Heart right ventricle (tissue), 16 donors: Measurements from ENCODE around the gene TAGLN. TPM values are rescaled to one million over a fixed set of nuclear protein-coding genes. Genes with fewer than 3 reads are reported as not detected.
A peak's percentile ranks its signal among the peaks of the same experiment; 100 is the strongest.

ENCODE experiments used
- ATAC-seq, 8 donors: fragments of 200-7000 bp; cut with Tn5 transposase; one replicate each; pipeline ENCODE4 v1.9.1; 2020; ENCODE audit warnings: mild to moderate bottlenecking in 8 of 8, moderate library complexity in 8 of 8, moderate number of reproducible peaks in 1 of 8
- DNase-seq, 2 donors: peaks; one replicate each; pipeline ENCODE4 v3.0.0-alpha.2; 2020
- H3K27ac ChIP-seq, 10 donors: fragments of 200-600 bp; sonication (generic) in 2 of 10; one replicate each; pipeline versions ENCODE4 v1.5.0 to v1.8.0; 2020 to 2022; ENCODE audit warnings: mild to moderate bottlenecking in 3 of 10
- H3K27me3 ChIP-seq, 7 donors: fragments of 200-600 bp; one replicate each; pipeline ENCODE4 v1.8.0; 2021 to 2022; ENCODE audit warnings: mild to moderate bottlenecking in 2 of 7
- H3K36me3 ChIP-seq, 9 donors: fragments of 200-600 bp; sonication (generic) in 1 of 9; one replicate each; pipeline versions ENCODE4 v1.5.0 to v1.8.0; 2020 to 2022; ENCODE audit warnings: mild to moderate bottlenecking in 2 of 9
- H3K4me1 ChIP-seq, 9 donors: fragments of 200-600 bp; sonication (generic) in 1 of 9; one replicate each; pipeline versions ENCODE4 v1.5.0 to v1.8.0; 2020 to 2022; ENCODE audit warnings: mild to moderate bottlenecking in 4 of 9
- H3K4me3 ChIP-seq, 10 donors: fragments of 200-600 bp; sonication (generic) in 2 of 10; one replicate each; pipeline versions ENCODE4 v1.5.0 to v1.8.0; 2020 to 2022; ENCODE audit warnings: mild to moderate bottlenecking in 7 of 10, moderate library complexity in 2 of 10
- H3K9me3 ChIP-seq, 11 donors: fragments of 200-600 bp in 10 of 11; sonication (generic) in 2 of 11; one replicate each; pipeline versions ENCODE4 v1.5.0 to v1.8.0; 2013 to 2022; ENCODE audit warnings: mild to moderate bottlenecking in 2 of 11, control low read depth in 1 of 11, moderate library complexity in 1 of 11
- WGBS, 2 donors: extraction: QIAGEN DNeasy Blood & Tissue Kit; methylation state at CpG; one replicate each; pipeline ENCODE4 v1.1.7; 2013; ENCODE audit warnings: inconsistent platforms in 1 of 2; 5-methylcytosine and 5-hydroxymethylcytosine counted together
- intact Hi-C, 10 donors: fragments of 100-400 bp; cut with DNase I; formaldehyde crosslinking; loops; one replicate each; pipeline versions ENCODE4 v1.11.1 to v1.14.2; 2022
- long read RNA-seq, 3 donors: library from polyadenylated mRNA; unstranded; transcript quantifications; one replicate each; pipeline ENCODE4 v2.0.0, GENCODE V29; 2020 to 2021
- polyA plus RNA-seq, 2 donors: library from polyadenylated mRNA; stranded (reverse); fragments of 200-250 nt; gene quantifications; one replicate each; pipeline ENCODE4 v1.2.3, GENCODE V29; 2013
- total RNA-seq, 10 donors: library from RNA; stranded (reverse); fragmentation: NEBNext Ultra II Directional in 3 of 10; extraction: Animal tissue kit (Norgen Biotek cat#: 25700) in 3 of 10; gene quantifications; one replicate each; pipeline versions ENCODE4 v1.2.1 to v1.2.4, GENCODE V29; 2021 to 2023
- TF ChIP-seq, protein P1 (sequence below), 9 donors: fragments of 200-600 bp; sonication (generic) in 2 of 9; IDR thresholded peaks; one replicate each; pipeline versions ENCODE4 v1.5.0 to v1.8.0; 2021 to 2022; ENCODE audit warnings: antibody characterized with exemption in 9 of 9, mild to moderate bottlenecking in 5 of 9, moderate library complexity in 1 of 9
- donor health status: Arrhythmogenic right ventricular cardiomyopathy.
- donor health status: ischemic (EF 13 %, LVEDD 7.1; RV severe dilation, severe dysfunction).
- donor health status: healthy with polysubstance abuse.
- donor health status: DM: no; HTN: yes; CAD: no.
- donor health status: DM: no; HTN: no; CAD: no.
- donor health status: ischemic (EF 25% LVEDD 6.9; RV normal size, moderate dysfunction).
- donor health status: ischemic (EF 25% LVEDD 5.7; RV mildly dilated, moderate dysfunction).
- donor health status: healthy.
- donor health status: DM: yes; HTN: yes; CAD: no.
- donor health status: Ischemic cardiomyopathy.
- donor health status: ischemic (EF 35%, LVEDD 5.7; RV mildly dilated, moderate dysfunction).
- donor health status: nonischemic (EF 11% LVEDD 7.7; RV severe dilation, severe dysfunction).
- donor health status: DM: yes; HTN: yes; CAD: no.
- donor health status: PGD.
- donor health status: ischemic (EF 29% LVEDD 5.4; RV normal size, mild dysfunction).
- donor health status: nonischemic (EF 23%, LVEDD 6.1; RV moderate dilation, normal function).

The TAGLN gene
- total RNA-seq (100 to 1,000 TPM in 5 of 10 donors, 10 to 100 TPM in 5; 71.7 to 215 (median 99.9) TPM), polyA plus RNA-seq (100 to 1,000 TPM; 319 to 883 TPM)
- long read RNA-seq, donor 1, transcript TAGLN-202 (5 exons, 928 nt), result major isoform, 77 of 86 reads
- long read RNA-seq, donor 1, partial matches to known transcripts, result 3 of 86 reads
- long read RNA-seq, donor 1, other reads (novel, unspliced or antisense), result 3 of 86 reads
- long read RNA-seq, donor 2, transcript TAGLN-202 (5 exons, 928 nt), result major isoform, 56 of 64 reads
- long read RNA-seq, donor 2, partial matches to known transcripts, result 1 of 64 reads
- long read RNA-seq, donor 2, other reads (novel, unspliced or antisense), result 4 of 64 reads
- long read RNA-seq, donor 3, transcript TAGLN-207 (4 exons, 2,166 nt), result minor isoform, 11 of 183 reads
- long read RNA-seq, donor 3, transcript TAGLN-202 (5 exons, 928 nt), result major isoform, 163 of 183 reads
- long read RNA-seq, donor 3, partial matches to known transcripts, result 2 of 183 reads
- long read RNA-seq, donor 3, other reads (novel, unspliced or antisense), result 3 of 183 reads

DNA sequence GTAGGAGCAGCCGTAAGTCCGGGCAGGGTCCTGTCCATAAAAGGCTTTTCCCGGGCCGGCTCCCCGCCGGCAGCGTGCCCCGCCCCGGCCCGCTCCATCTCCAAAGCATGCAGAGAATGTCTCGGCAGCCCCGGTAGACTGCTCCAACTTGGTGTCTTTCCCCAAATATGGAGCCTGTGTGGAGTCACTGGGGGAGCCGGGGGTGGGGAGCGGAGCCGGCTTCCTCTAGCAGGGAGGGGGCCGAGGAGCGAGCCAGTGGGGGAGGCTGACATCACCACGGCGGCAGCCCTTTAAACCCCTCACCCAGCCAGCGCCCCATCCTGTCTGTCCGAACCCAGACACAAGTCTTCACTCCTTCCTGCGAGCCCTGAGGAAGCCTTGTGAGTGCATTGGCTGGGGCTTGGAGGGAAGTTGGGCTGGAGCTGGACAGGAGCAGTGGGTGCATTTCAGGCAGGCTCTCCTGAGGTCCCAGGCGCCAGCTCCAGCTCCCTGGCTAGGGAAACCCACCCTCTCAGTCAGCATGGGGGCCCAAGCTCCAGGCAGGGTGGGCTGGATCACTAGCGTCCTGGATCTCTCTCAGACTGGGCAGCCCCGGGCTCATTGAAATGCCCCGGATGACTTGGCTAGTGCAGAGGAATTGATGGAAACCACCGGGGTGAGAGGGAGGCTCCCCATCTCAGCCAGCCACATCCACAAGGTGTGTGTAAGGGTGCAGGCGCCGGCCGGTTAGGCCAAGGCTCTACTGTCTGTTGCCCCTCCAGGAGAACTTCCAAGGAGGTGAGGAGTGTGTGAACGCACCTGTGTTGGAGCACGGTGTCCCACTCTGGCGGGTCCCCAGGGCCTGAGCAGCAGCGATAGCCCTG is at the start of gene TAGLN:
Gene TAGLN, plus strand, starts transcription at position 318 of the 863 bp plus-strand sequence. CDS start 3,644 bp downstream, outside the sequence.
- peak within 1 kb of the TSS; percentile 10 to 65 (median 46) for H3K4me3 ChIP-seq
- peaks cover 0 to 51% (median 10%) of the 10 kb centered on the region in 9 donors for H3K36me3 ChIP-seq
- WGBS, 2 donors, result 17 to 19% methylated on average over 34 of the region's 34 CpGs
- no peaks in the 10 kb centered on the region for H3K9me3 ChIP-seq
- H3K27me3 ChIP-seq, result no peaks in the 10 kb centered on the region
- peaks cover 1 to 62% (median 31%) of the 10 kb centered on the region in 9 donors for H3K4me1 ChIP-seq
- TF ChIP-seq, protein P1, sequence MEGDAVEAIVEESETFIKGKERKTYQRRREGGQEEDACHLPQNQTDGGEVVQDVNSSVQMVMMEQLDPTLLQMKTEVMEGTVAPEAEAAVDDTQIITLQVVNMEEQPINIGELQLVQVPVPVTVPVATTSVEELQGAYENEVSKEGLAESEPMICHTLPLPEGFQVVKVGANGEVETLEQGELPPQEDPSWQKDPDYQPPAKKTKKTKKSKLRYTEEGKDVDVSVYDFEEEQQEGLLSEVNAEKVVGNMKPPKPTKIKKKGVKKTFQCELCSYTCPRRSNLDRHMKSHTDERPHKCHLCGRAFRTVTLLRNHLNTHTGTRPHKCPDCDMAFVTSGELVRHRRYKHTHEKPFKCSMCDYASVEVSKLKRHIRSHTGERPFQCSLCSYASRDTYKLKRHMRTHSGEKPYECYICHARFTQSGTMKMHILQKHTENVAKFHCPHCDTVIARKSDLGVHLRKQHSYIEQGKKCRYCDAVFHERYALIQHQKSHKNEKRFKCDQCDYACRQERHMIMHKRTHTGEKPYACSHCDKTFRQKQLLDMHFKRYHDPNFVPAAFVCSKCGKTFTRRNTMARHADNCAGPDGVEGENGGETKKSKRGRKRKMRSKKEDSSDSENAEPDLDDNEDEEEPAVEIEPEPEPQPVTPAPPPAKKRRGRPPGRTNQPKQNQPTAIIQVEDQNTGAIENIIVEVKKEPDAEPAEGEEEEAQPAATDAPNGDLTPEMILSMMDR (IDR thresholded peaks at IDR 0.05), result no peak
- DNase-seq, result peak; percentile 78 to 80
- peak within 1 kb of the TSS; percentile 70 to 92 (median 84) for H3K27ac ChIP-seq
- ATAC-seq, result peak; percentile 69 to 87 (median 81)
- intact Hi-C loops, result loop anchor here in 1 of 10 donors (2.0 kb wide), 1 partner anchor 16 kb away; no protein-coding TSS in a partner anchor

DNA sequence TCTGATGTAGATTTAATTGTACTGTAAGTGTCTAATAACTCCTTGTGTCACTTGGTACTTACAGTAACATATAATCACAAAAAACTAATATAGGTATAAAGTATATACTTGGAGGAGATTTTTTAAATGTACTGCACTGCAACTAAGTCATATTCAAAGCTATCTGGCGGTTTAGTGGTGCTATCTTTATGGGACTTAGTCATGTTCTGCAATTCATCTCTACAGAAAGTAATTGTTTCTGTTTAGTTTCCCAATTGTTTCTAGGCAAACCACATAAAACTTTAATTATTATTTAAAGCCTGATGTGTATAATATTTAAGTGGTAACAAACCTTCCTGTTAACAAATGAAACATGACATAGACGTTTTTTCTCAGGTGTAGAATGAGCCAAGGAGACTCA is 47.1 kb upstream of the TAGLN start:
- TF ChIP-seq, protein P1 (IDR thresholded peaks at IDR 0.05), result no peak
- no peak overlapping the region for H3K4me3 ChIP-seq
- intact Hi-C loops, result no loop called here
- peaks cover 0 to 91% (median 18%) of the 10 kb centered on the region in 9 donors for H3K36me3 ChIP-seq
- no peak for DNase-seq
- peaks cover 9 to 83% (median 52%) of the 10 kb centered on the region in 9 donors for H3K4me1 ChIP-seq
- no peaks in the 10 kb centered on the region for H3K9me3 ChIP-seq
- ATAC-seq, result no peak
- WGBS, 2 donors, result 48 to 49% methylated on average over 2 of the region's 2 CpGs
- no peaks in the 10 kb centered on the region for H3K27me3 ChIP-seq
- H3K27ac ChIP-seq, result no peak overlapping the region

DNA sequence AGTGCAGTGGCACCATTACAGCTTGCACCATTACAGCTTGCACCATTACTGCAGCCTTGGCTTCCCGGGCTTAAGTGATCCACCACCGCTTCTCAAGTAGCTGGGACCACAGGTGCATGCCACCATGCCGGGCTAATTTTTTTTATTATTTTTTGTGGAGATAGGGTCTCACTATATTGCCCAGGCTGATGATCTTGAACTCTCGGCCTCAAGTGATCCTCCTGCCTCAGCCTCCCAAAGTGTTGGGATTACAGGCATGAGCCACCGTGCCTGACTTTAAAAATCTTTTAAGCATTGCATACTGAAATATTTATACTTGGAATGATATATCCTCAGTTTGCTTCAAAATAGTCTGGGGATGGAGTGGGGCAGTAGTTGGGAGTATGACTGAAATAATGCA is 44.7 kb upstream of the TAGLN start:
- Histone ChIP-seq H3K9me3 (no peaks in the 10 kb centered on the region), H3K27me3 (no peaks in the 10 kb centered on the region), H3K27ac (no peak overlapping the region), H3K36me3 (peaks cover 0 to 92% (median 17%) of the 10 kb centered on the region in 9 donors), H3K4me1 (peaks cover 9 to 77% (median 48%) of the 10 kb centered on the region in 9 donors), H3K4me3 (no peak overlapping the region)
- 95 to 98% methylated on average over 5 of the region's 5 CpGs for WGBS, 2 donors
- TF ChIP-seq, protein P1 (IDR thresholded peaks at IDR 0.05), result no peak
- ATAC-seq (no peak), DNase-seq (no peak)
- intact Hi-C loops, result no loop called here

DNA sequence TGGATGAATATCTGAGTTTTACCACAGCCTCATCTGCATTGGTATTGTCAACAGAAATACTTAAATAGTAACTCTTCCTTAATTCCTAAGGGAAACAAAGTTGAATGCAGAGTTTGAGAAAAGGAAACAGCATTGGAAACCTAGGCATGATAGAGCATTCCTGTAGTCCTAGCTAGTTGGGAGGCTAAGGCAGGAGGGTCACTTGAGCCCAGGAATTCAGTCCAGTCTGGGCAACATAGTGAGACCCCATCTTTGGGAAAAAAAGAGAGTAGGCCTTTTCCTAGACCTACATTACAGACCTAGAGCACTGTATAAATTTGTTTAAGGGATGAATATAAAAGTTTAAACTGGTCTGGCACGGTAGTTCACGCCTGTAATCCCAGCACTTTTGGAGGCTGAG is 41.7 kb upstream of the TAGLN start:
- ATAC-seq (no peak), DNase-seq (no peak)
- TF ChIP-seq, protein P1 (IDR thresholded peaks at IDR 0.05), result no peak
- WGBS, 2 donors, result 96 to 97% methylated on average over 2 of the region's 2 CpGs
- no peak overlapping the region for H3K4me3 ChIP-seq
- peaks cover 0 to 63% (median 33%) of the 10 kb centered on the region in 9 donors for H3K4me1 ChIP-seq
- H3K9me3 ChIP-seq, result no peaks in the 10 kb centered on the region
- no peak overlapping the region for H3K27ac ChIP-seq
- H3K27me3 ChIP-seq, result no peaks in the 10 kb centered on the region
- intact Hi-C loops, result no loop called here
- H3K36me3 ChIP-seq, result peaks cover 0 to 98% (median 36%) of the 10 kb centered on the region in 9 donors
